ENCODE data around the gene NEDD4. TPM values are rescaled to one million over a fixed set of nuclear protein-coding genes. Genes with fewer than 3 reads are reported as not detected.

Gene NEDD4
- total RNA-seq, 4 donors from 2014 or later, result 19.2 to 35.1 (median 23.1) TPM

DNA sequence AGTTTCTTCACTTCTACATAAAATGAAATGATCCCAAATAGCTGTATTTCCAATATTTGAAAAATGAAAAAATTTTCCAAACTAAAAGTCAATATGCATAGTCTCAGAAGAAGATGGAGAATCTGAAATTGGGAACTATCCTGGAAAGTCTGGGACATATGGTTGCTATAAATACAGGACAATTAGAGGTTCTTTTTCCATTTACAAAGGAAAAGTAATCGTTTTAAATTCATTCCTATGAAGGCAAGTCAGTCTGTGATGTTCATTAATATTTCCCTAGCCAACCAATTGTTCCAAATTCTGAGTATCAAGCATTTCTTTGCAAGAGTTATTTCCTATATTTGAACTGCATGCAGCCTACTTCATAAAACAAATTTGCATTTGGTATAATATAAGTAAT lies 102.2 kb downstream of the NEDD4 start:
- H3K4me3 ChIP-seq, result no peak overlapping the region
- no peak for DNase-seq (ENCODE audit: extremely low spot score)
- peaks cover 0 to 7% (median 3%) of the 10 kb centered on the region in 4 donors for H3K4me1 ChIP-seq
- intact Hi-C loops (cut with DNase I), result loop anchor here (10.0 kb wide), 1 partner anchor 246 kb away; no protein-coding TSS in a partner anchor
- H3K27ac ChIP-seq (replicated peaks in 1 of 4), result no peak overlapping the region
- WGBS, result 79% methylated on average over 1 of the region's 1 CpG
- H3K36me3 ChIP-seq, result no peaks in the 10 kb centered on the region
- H3K9me3 ChIP-seq, result peaks cover 0 to 18% (median 8%) of the 10 kb centered on the region in 4 donors
- H3K27me3 ChIP-seq, result no peaks in the 10 kb centered on the region
- TF ChIP-seq EP300 (IDR thresholded peaks at IDR 0.05) (no peak), POLR2AphosphoS5 (IDR thresholded peaks at IDR 0.05) (no peak), POLR2A (IDR thresholded peaks at IDR 0.05; ENCODE audit: low read depth) (no peak), CTCF (IDR thresholded peaks at IDR 0.05) (no peak)

DNA sequence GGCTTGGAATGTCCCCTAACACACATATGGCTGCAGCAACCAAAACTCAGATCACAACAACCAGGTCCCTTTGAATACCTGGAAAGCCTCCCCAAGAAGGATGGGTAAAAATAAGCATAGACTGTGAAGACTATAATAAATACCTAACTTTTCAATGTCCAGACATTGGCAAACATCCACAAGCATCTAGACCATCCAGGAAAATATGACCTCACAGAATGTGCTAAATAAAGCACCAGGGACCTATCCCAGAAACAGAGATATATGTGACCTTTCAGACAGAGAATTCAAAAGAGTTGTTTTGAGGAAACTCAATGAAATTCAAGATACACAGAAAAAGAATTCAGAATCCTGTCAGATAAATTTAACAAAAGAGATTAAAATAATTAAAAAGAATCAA lies 109.2 kb downstream of the NEDD4 start:
- Histone ChIP-seq H3K27ac (replicated peaks in 1 of 4) (no peak overlapping the region), H3K4me1 (peaks cover 10 to 16% (median 14%) of the 10 kb centered on the region in 4 donors), H3K36me3 (no peaks in the 10 kb centered on the region), H3K4me3 (no peak overlapping the region), H3K9me3 (peaks cover 0 to 18% (median 8%) of the 10 kb centered on the region in 4 donors), H3K27me3 (no peaks in the 10 kb centered on the region)
- intact Hi-C loops (cut with DNase I), result no loop called here
- DNase-seq (ENCODE audit: extremely low spot score), result no peak
- TF ChIP-seq POLR2A (IDR thresholded peaks at IDR 0.05; ENCODE audit: low read depth), result no peak
- no peak for TF ChIP-seq CTCF (IDR thresholded peaks at IDR 0.05)
- TF ChIP-seq POLR2AphosphoS5 (IDR thresholded peaks at IDR 0.05), result no peak
- TF ChIP-seq EP300 (IDR thresholded peaks at IDR 0.05), result no peak

- H3K9me3 ChIP-seq, result peaks cover 0 to 4% (median 0%) of the 10 kb centered on the region in 4 donors
These were observed 114.2 kb downstream of the NEDD4 start for GRCh38 chr15:55879181-55879580.

DNA sequence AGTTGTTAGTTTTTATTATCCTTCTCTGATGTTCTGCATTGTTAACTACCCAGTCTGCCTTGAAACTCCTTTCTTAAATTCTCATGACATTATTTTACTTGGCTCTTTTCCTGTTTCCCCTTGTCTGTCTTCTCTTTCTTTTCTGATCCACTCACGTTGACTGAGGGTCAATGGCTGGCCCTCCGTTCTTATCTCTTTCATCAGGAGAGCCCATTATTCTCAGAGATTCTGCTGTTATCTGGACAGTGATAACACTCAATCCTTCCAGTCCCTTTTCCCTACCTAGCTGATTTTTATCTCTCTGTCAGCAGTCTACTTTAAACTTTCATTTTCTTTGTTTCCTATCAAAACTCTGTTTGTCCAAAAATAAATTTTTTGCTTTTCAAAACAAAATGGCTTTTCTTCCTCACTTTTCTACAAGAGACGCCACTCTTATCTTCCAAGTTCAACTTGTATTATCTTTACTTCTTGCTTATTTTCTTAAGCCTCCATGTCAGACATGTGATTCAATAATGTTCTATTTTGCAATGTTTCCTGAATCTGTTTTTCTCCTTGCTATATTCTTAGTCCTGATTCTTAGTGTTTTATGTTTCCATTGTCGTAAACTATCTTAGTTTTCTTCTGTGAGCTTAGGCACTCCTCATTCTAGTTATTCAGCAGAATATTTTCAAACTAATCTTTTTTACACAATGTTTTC lies 120.2 kb downstream of the NEDD4 start:
- no peaks in the 10 kb centered on the region for H3K27me3 ChIP-seq
- H3K9me3 ChIP-seq, result peaks cover 0 to 4% (median 0%) of the 10 kb centered on the region in 4 donors
- H3K4me3 ChIP-seq, result no peak overlapping the region
- H3K27ac ChIP-seq (replicated peaks in 1 of 4), result no peak overlapping the region
- DNase-seq (ENCODE audit: extremely low spot score), result no peak
- peaks cover 0 to 6% (median 0%) of the 10 kb centered on the region in 4 donors for H3K36me3 ChIP-seq
- no peaks in the 10 kb centered on the region for H3K4me1 ChIP-seq
- TF ChIP-seq POLR2AphosphoS5 (IDR thresholded peaks at IDR 0.05), result no peak
- no peak for TF ChIP-seq EP300 (IDR thresholded peaks at IDR 0.05)
- TF ChIP-seq CTCF (IDR thresholded peaks at IDR 0.05), result no peak
- no peak for TF ChIP-seq POLR2A (IDR thresholded peaks at IDR 0.05; ENCODE audit: low read depth)
- intact Hi-C loops (cut with DNase I), result no loop called here
- WGBS, result 71% methylated on average over 4 of the region's 4 CpGs

More at GRCh38 chr15:55879181-55879580, 114.2 kb downstream of the NEDD4 start:
- Histone ChIP-seq H3K27ac (replicated peaks in 1 of 4) (no peak overlapping the region), H3K27me3 (no peaks in the 10 kb centered on the region), H3K36me3 (no peaks in the 10 kb centered on the region), H3K4me1 (peaks cover 4 to 8% (median 5%) of the 10 kb centered on the region in 4 donors), H3K4me3 (no peak overlapping the region)
- no peak for TF ChIP-seq POLR2A (IDR thresholded peaks at IDR 0.05; ENCODE audit: low read depth)
- TF ChIP-seq POLR2AphosphoS5 (IDR thresholded peaks at IDR 0.05), result no peak
- no peak for TF ChIP-seq CTCF (IDR thresholded peaks at IDR 0.05)
- no peak for TF ChIP-seq EP300 (IDR thresholded peaks at IDR 0.05)
- DNase-seq (ENCODE audit: extremely low spot score), result no peak
- intact Hi-C loops (cut with DNase I), result no loop called here

All from esophagus muscularis mucosa (tissue), 4 donors.